ENCODE results near the gene TPMT. TPM values are rescaled to one million over a fixed set of nuclear protein-coding genes. Genes with fewer than 3 reads are reported as not detected.

The TPMT gene
- total RNA-seq, 3 donors from 2014 or later, result 5.6 to 10.2 (median 8.9) TPM

DNA sequence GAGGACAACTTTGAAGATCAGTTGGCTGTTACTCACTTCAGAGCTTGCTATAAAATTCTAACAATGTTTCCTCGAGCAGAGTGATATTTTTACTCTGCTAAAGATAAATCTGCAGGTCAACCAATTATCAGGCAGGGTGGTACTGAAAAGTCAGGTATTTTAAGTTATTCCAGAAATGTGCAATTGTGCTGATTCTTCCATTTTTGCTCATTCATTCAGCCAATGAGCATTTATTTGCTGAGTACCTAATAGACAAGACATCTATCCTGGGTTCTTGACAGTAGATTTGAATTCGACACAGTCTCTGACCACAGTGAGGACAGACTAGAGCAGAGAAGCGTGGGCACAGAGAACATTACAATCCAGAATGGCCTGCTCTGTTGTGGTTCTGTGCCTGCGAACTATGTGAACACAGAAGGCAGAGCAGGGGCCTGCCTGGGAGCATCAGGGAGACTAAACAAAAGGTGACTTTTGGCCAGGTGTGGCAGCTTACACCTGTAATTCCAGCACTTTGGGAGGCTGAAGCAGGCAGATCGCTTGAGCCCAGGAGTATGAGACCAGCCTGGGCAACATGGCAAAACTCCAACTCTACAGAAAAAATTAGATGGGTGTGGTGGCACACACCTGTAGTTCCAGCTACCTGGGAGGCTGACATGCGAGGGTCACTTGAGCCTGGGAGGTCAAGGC is 14.8 kb downstream of the TPMT start:
- Histone ChIP-seq H3K27me3 (no peaks in the 10 kb centered on the region), H3K4me1 (no peaks in the 10 kb centered on the region), H3K36me3 (no peaks in the 10 kb centered on the region), H3K27ac (no peak overlapping the region), H3K4me3 (no peak overlapping the region), H3K9me3 (no peaks in the 10 kb centered on the region)
- DNase-seq (ENCODE audit: low spot score in 2 of 2), result no peak
- no peak for TF ChIP-seq POLR2A (IDR thresholded peaks at IDR 0.05)
- TF ChIP-seq POLR2AphosphoS5 (IDR thresholded peaks at IDR 0.05), result no peak
- TF ChIP-seq, protein P1, sequence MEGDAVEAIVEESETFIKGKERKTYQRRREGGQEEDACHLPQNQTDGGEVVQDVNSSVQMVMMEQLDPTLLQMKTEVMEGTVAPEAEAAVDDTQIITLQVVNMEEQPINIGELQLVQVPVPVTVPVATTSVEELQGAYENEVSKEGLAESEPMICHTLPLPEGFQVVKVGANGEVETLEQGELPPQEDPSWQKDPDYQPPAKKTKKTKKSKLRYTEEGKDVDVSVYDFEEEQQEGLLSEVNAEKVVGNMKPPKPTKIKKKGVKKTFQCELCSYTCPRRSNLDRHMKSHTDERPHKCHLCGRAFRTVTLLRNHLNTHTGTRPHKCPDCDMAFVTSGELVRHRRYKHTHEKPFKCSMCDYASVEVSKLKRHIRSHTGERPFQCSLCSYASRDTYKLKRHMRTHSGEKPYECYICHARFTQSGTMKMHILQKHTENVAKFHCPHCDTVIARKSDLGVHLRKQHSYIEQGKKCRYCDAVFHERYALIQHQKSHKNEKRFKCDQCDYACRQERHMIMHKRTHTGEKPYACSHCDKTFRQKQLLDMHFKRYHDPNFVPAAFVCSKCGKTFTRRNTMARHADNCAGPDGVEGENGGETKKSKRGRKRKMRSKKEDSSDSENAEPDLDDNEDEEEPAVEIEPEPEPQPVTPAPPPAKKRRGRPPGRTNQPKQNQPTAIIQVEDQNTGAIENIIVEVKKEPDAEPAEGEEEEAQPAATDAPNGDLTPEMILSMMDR (IDR thresholded peaks at IDR 0.05), result no peak
- intact Hi-C loops (cut with DNase I; ENCODE audit: low total_unique reads), result no loop called here

DNA sequence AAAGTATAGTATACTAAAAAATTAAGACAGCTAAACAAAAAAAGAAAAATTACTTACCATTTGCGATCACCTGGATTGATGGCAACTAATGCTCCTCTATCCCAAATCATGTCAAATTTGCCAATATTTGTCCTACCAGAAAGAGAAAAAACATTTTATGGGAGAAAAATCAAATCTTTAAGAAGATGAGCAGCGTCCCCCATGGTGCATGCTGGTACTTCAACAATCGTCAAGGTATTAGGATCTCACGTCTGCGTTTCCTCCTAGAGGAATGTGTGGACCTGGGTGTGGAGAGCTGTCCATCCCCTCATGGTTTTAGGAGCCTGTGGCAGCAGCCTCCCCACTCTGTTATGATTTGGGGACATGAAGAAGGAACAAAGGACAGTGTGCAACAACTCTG is 16.0 kb downstream of the TPMT start:
- TF ChIP-seq POLR2AphosphoS5 (IDR thresholded peaks at IDR 0.05) (no peak), POLR2A (IDR thresholded peaks at IDR 0.05) (no peak)
- TF ChIP-seq, protein P1 (IDR thresholded peaks at IDR 0.05), result no peak
- Histone ChIP-seq H3K27me3 (no peaks in the 10 kb centered on the region), H3K4me1 (no peaks in the 10 kb centered on the region), H3K4me3 (no peak overlapping the region), H3K9me3 (no peaks in the 10 kb centered on the region), H3K27ac (no peak overlapping the region), H3K36me3 (no peaks in the 10 kb centered on the region)
- DNase-seq (ENCODE audit: low spot score in 2 of 2), result no peak
- intact Hi-C loops (cut with DNase I; ENCODE audit: low total_unique reads), result no loop called here

DNA sequence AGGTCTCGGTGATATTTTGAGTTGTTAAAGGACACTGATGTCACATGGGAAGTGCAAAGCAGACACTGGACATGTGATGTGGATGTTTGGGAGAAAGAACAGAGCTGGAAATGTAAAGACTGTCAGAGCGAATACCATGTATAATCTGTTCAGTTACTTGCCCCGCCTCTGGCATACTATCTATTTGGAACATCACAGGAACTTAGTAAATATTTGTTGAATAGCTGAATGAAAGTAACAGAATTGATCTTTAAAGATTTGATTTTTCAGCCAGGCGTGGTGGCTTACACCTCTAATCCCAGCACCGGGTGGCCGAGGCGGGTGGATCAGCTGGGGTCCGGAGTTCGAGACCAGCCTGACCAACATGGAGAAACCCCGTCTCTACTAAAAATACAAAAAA is 18.6 kb downstream of the TPMT start:
- TF ChIP-seq, protein P1 (IDR thresholded peaks at IDR 0.05), result no peak
- TF ChIP-seq POLR2AphosphoS5 (IDR thresholded peaks at IDR 0.05) (no peak), POLR2A (IDR thresholded peaks at IDR 0.05) (no peak)
- no peaks in the 10 kb centered on the region for H3K27me3 ChIP-seq
- H3K27ac ChIP-seq, result no peak overlapping the region

GRCh38 chr6:18135171-18135570 is 19.7 kb downstream of the TPMT start:
- Histone ChIP-seq H3K4me3 (no peak overlapping the region), H3K36me3 (no peaks in the 10 kb centered on the region), H3K9me3 (no peaks in the 10 kb centered on the region), H3K27me3 (no peaks in the 10 kb centered on the region), H3K4me1 (no peaks in the 10 kb centered on the region), H3K27ac (no peak overlapping the region)
- no peak for TF ChIP-seq POLR2A (IDR thresholded peaks at IDR 0.05)
- no peak for TF ChIP-seq POLR2AphosphoS5 (IDR thresholded peaks at IDR 0.05)
- TF ChIP-seq, protein P1 (IDR thresholded peaks at IDR 0.05), result no peak
- intact Hi-C loops (cut with DNase I; ENCODE audit: low total_unique reads), result no loop called here
- no peak for DNase-seq (ENCODE audit: low spot score in 2 of 2)

More for the DNA sequence above, 18.6 kb downstream of the TPMT start:
- no peak overlapping the region for H3K4me3 ChIP-seq
- no peaks in the 10 kb centered on the region for H3K9me3 ChIP-seq
- no peaks in the 10 kb centered on the region for H3K4me1 ChIP-seq
- no peaks in the 10 kb centered on the region for H3K36me3 ChIP-seq
- DNase-seq (ENCODE audit: low spot score in 2 of 2), result no peak
- intact Hi-C loops (cut with DNase I; ENCODE audit: low total_unique reads), result no loop called here

DNA sequence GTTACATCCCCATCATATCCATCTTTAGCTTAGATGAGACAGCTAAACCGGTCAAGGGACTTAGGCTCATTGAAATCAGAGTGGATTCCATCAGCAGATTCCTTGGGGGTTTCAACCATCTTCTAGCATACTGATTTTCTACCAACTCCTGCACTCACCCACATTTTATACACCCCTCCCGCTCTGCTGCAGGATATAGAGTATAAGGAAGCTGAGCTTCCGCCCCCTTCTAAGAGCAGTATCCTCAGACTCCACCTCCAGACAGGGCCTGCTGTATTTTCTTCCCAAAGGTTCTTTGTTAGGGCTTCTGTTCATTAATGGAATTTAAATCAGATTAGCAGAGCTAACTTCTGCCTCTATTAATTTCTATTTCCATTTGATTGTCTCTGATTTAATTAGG is 22.5 kb downstream of the TPMT start:
- no peaks in the 10 kb centered on the region for H3K36me3 ChIP-seq
- no peaks in the 10 kb centered on the region for H3K4me1 ChIP-seq
- no peak overlapping the region for H3K4me3 ChIP-seq
- TF ChIP-seq POLR2AphosphoS5 (IDR thresholded peaks at IDR 0.05) (no peak), POLR2A (IDR thresholded peaks at IDR 0.05) (no peak)
- TF ChIP-seq, protein P1 (IDR thresholded peaks at IDR 0.05), result no peak
- intact Hi-C loops (cut with DNase I; ENCODE audit: low total_unique reads), result no loop called here
- H3K27me3 ChIP-seq, result no peaks in the 10 kb centered on the region
- DNase-seq (ENCODE audit: low spot score in 2 of 2), result no peak
- H3K9me3 ChIP-seq, result no peaks in the 10 kb centered on the region
- H3K27ac ChIP-seq, result no peak overlapping the region

Measured in breast epithelium (tissue), 4 donors.